ENCODE measurements around the gene ASIC1.
A peak's percentile ranks its signal among the peaks of the same experiment; 100 is the strongest.

GRCh38 chr12:50132505-50133135, 75.2 kb downstream of the ASIC1 start:
- TF ChIP-seq CTCF (IDR thresholded peaks at IDR 0.05) = peak in 4 of 6 experiments; percentile 45 to 71 (median 58)
- TF ChIP-seq POLR2A (IDR thresholded peaks at IDR 0.05) = no peak

All from adrenal gland (tissue), 5 donors.